Amygdala (tissue), 56 donors: ENCODE results near the gene RAG1.

ENCODE experiments used
- DNase-seq, 56 donors: peaks; one replicate each; lab custom pipeline; 2025; lab: John Stamatoyannopoulos, UW

Gene RAG1

GRCh38 chr11:36588099-36588498 is 20.3 kb downstream of the RAG1 start:
- no peak for DNase-seq

GRCh38 chr11:36590513-36590912 is 22.7 kb downstream of the RAG1 start:
- no peak for DNase-seq

- no peak for DNase-seq
Measured at GRCh38 chr11:36591433-36591832, 23.6 kb downstream of the RAG1 start.

GRCh38 chr11:36594316-36594989 is 26.6 kb downstream of the RAG1 start, which contains the start of gene IFTAP:
Gene IFTAP, plus strand, starts transcription at chr11:36594502. Its CDS starts 15,602 bp downstream, at chr11:36610104.
- peak in 55 of 56 donors; percentile 13 to 95 (median 57) for DNase-seq

GRCh38 chr11:36596880-36597279 is 29.1 kb downstream of the RAG1 start:
- DNase-seq: no peak

GRCh38 chr11:36598051-36598450 is 30.2 kb downstream of the RAG1 start, which contains the start of gene RAG2:
Gene RAG2, minus strand, starts transcription at chr11:36598236. Its CDS starts 4,068 bp downstream, at chr11:36594168.
- DNase-seq: no peak

- no peak for DNase-seq
Measured at GRCh38 chr11:36600180-36600579, 32.4 kb downstream of the RAG1 start.

- no peak for DNase-seq
Measured at GRCh38 chr11:36601155-36601554, 33.3 kb downstream of the RAG1 start.

GRCh38 chr11:36602135-36602534 is 34.3 kb downstream of the RAG1 start:
- DNase-seq: no peak

- no peak for DNase-seq
Measured at GRCh38 chr11:36605221-36606216, 37.7 kb downstream of the RAG1 start.

- no peak for DNase-seq
Measured at GRCh38 chr11:36608491-36609199, 40.8 kb downstream of the RAG1 start.

GRCh38 chr11:36609383-36609782 is 41.6 kb downstream of the RAG1 start:
- no peak for DNase-seq

GRCh38 chr11:36615826-36616225 is 48.0 kb downstream of the RAG1 start:
- DNase-seq: no peak

GRCh38 chr11:36617543-36618362 is 49.9 kb downstream of the RAG1 start:
- DNase-seq: no peak

- no peak for DNase-seq
Measured at GRCh38 chr11:36618363-36619047, 50.7 kb downstream of the RAG1 start.

GRCh38 chr11:36619502-36619901 is 51.7 kb downstream of the RAG1 start:
- DNase-seq: no peak

GRCh38 chr11:36620246-36620645 is 52.4 kb downstream of the RAG1 start:
- no peak for DNase-seq

GRCh38 chr11:36622431-36623136 is 54.8 kb downstream of the RAG1 start:
- DNase-seq: peak in 1 of 56 donors; percentile 2

GRCh38 chr11:36623494-36623893 is 55.7 kb downstream of the RAG1 start:
- DNase-seq: no peak
